ENCODE results near the gene STK11.

Gene STK11

GRCh38 chr19:1252221-1252820 is 46.7 kb downstream of the STK11 start:
- H3K4me3 ChIP-seq (ENCODE audit: low read depth, low read length): peak overlapping the region; percentile 80
- TF ChIP-seq, protein P1, sequence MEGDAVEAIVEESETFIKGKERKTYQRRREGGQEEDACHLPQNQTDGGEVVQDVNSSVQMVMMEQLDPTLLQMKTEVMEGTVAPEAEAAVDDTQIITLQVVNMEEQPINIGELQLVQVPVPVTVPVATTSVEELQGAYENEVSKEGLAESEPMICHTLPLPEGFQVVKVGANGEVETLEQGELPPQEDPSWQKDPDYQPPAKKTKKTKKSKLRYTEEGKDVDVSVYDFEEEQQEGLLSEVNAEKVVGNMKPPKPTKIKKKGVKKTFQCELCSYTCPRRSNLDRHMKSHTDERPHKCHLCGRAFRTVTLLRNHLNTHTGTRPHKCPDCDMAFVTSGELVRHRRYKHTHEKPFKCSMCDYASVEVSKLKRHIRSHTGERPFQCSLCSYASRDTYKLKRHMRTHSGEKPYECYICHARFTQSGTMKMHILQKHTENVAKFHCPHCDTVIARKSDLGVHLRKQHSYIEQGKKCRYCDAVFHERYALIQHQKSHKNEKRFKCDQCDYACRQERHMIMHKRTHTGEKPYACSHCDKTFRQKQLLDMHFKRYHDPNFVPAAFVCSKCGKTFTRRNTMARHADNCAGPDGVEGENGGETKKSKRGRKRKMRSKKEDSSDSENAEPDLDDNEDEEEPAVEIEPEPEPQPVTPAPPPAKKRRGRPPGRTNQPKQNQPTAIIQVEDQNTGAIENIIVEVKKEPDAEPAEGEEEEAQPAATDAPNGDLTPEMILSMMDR (IDR thresholded peaks at IDR 0.05; ENCODE audit: low read depth, low read length, missing control alignments): no peak
- no peak for DNase-seq (ENCODE audit: low read depth)

DNA sequence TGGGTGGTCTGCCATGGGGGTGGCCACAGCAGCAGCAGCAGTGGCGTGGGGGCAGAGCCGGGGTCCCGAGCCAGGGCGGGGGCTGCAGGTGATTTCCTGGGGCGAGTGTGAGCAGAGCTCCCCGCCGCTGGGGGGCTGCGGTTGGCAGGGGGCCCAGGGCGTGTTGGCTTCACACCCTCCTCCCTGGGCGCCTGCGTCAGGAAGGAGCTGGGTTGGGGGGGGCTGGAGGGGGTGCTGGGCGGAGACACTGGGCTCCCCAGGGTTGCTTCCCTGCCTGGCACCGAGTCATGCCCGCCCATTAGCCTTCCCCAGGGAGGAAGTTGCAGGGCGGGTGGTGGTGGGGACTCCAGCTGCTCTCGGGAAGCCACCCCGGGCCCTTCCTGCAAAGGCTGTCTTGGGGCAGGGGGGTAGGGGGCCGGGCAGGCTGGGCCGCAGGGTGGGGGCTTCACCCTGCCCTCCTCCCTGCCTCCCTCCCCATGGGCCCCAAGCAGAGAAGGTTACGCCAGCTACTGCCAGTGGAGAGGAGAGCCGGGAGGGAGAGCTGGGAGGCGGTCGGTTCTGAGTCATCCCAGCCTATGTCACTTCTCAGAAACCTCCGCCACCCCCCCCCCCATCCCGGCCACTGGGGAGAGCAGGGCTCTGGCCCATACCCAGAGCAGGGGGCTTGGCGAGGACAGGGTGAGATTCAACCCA is 47.4 kb downstream of the STK11 start:
- DNase-seq (ENCODE audit: low read depth): no peak
- TF ChIP-seq, protein P1 (IDR thresholded peaks at IDR 0.05; ENCODE audit: low read depth, low read length, missing control alignments): no peak
- peak overlapping the region; percentile 80 for H3K4me3 ChIP-seq (ENCODE audit: low read depth, low read length)

- TF ChIP-seq, protein P1 (IDR thresholded peaks at IDR 0.05; ENCODE audit: low read depth, low read length, missing control alignments): no peak
- no peak for DNase-seq (ENCODE audit: low read depth)
- peak overlapping the region; percentile 80 for H3K4me3 ChIP-seq (ENCODE audit: low read depth, low read length)
These were observed 48.0 kb downstream of the STK11 start for GRCh38 chr19:1253514-1254080.

- no peak overlapping the region for H3K4me3 ChIP-seq (ENCODE audit: low read depth, low read length)
- TF ChIP-seq, protein P1 (IDR thresholded peaks at IDR 0.05; ENCODE audit: low read depth, low read length, missing control alignments): no peak
- DNase-seq (ENCODE audit: low read depth): no peak
These were observed 48.5 kb downstream of the STK11 start for GRCh38 chr19:1254081-1254527.

DNA sequence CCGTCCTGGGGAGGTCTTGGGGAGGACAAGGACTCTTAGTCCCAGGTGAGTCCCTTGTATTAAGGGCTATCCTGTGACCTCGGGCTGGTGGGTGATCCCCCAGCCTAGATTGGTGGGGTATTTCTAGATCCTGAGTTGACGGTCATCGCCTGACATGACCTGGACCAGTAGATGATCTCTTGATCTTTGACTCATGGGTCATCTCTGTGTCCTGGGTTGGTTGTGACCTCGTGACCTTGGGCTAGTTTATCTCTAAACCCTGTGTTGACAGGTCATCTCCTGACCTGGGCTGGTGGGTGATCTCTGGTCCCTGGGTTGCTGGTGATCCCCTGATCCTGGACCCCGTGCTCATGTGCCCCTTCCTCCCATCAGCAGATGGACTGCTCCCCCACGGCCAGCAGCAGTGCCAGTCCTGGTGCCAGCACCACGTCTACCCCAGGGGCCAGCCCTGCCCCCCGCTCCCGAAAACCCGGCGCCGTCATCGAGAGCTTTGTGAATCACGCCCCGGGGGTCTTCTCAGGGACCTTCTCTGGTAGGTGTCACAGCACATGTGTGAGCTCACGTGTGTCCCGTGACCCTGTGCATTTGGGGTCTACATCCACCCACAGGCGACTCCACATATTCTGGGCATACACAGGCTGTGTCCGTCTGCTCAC is 49.1 kb downstream of the STK11 start:
- TF ChIP-seq, protein P1 (IDR thresholded peaks at IDR 0.05; ENCODE audit: low read depth, low read length, missing control alignments): no peak
- no peak for DNase-seq (ENCODE audit: low read depth)
- H3K4me3 ChIP-seq (ENCODE audit: low read depth, low read length): no peak overlapping the region

DNA sequence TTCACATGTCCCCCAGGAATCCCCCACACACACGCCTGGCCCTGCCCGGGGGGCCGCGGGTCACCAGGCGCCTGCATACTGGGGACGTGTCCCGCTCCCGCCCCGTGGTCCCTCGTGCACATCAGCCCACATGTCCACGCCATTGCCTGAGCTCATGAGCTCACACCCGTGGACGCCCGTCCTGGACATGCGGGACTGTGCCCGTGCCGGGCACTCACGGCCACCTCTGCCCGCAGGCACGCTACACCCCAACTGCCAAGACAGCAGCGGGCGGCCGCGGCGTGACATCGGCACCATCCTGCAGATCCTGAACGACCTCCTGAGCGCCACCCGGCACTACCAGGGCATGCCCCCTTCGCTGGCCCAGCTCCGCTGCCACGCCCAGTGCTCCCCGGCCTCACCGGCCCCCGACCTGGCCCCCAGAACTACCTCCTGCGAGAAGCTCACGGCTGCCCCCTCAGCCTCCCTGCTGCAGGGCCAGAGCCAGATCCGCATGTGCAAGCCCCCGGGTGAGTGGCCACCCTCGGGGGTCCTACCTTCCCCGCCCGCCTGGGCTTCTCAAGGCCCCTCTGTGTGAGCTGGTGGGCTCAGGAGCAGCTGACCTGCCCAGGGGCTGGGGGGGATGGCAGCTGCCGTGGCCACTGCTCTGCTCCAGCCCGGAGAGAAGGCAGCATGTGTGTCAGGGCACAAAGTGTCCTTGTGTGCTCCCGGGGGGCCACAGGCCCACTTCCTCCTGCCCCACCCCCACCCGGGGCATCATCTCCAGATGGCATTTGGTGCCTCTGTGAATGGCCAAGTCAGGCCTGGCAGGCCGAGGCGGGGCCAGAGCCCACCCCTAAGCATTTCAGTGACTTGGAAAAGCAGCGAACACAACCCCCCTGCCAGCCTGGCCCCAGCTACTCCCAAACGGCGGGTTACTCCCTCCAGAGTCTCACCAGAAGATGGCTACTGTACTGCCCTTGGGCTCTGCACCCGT is 49.9 kb downstream of the STK11 start:
- DNase-seq (ENCODE audit: low read depth): no peak
- TF ChIP-seq, protein P1 (IDR thresholded peaks at IDR 0.05; ENCODE audit: low read depth, low read length, missing control alignments): no peak
- no peak overlapping the region for H3K4me3 ChIP-seq (ENCODE audit: low read depth, low read length)

Measured in GM12864 (cell line).